ENCODE data around the gene MYLK. TPM values are rescaled to one million over a fixed set of nuclear protein-coding genes. Genes with fewer than 3 reads are reported as not detected.

MYLK gene
- total RNA-seq, 2 experiments from 2014 or later: 0.22 TPM; not detected in 1

DNA sequence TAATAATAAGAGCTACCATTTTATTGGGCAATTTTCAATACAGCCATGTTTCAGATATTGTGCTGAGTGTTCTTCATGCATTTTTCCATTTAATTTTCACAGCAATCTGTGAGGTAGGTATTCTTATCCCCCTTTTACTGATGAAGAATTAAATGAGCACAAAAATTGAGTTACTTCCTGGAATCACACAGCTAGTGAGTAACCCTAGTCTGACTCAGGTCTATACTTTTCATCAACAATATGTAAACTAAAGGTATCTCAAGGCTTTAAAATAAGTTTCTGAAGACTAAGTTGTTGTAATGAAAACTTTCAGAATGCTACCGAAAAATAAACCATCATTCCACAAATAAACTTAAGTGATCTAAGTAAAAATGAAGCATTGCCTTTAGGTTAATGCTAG is 321.6 kb downstream of the MYLK start:
- POLR2A ChIA-PET: no interaction called here
- Mint-ChIP-seq H3K27ac (no peak overlapping the region), H3K9me3 (no peaks in the 10 kb centered on the region)

GRCh38 chr3:123561188-123561587 is 322.9 kb downstream of the MYLK start:
- ATAC-seq (ENCODE audit: poor library complexity) (no peak), DNase-seq (no peak)
- Histone ChIP-seq H3K27ac (ENCODE audit: low read depth in 1 of 2, low read length in 2 of 2) (no peak overlapping the region), H3K9me3 (ENCODE audit: control insufficient read depth in 1 of 2, insufficient read depth in 1 of 2, low read length in 2 of 2) (no peaks in the 10 kb centered on the region), H3K36me3 (ENCODE audit: insufficient read depth, low read length) (peaks cover 13% of the 10 kb centered on the region), H3K27me3 (ENCODE audit: control insufficient read depth in 1 of 2, insufficient read depth in 2 of 2, low read length in 2 of 2) (no peaks in the 10 kb centered on the region), H3K4me3 (ENCODE audit: low read length) (no peak overlapping the region), H3K4me1 (ENCODE audit: insufficient read depth, low read length) (no peaks in the 10 kb centered on the region)
- intact Hi-C loops (cut with DNase I, micrococcal nuclease): no loop called here
- TF ChIP-seq CTCF (IDR thresholded peaks at IDR 0.05): no peak
- peaks cover 24% of the 10 kb centered on the region for H3K36me3 Mint-ChIP-seq (ENCODE audit: low read depth)
- no peaks in the 10 kb centered on the region for H3K9me3 Mint-ChIP-seq
- no peaks in the 10 kb centered on the region for H3K4me1 Mint-ChIP-seq (ENCODE audit: low read depth)
- H3K27ac Mint-ChIP-seq: no peak overlapping the region
- POLR2A ChIA-PET: no interaction called here
- H3K4me3 Mint-ChIP-seq: no peak overlapping the region
- H3K27me3 Mint-ChIP-seq: no peaks in the 10 kb centered on the region
- CTCF ChIA-PET: no interaction called here

More for the DNA sequence above, 321.6 kb downstream of the MYLK start:
- Mint-ChIP-seq H3K36me3 (ENCODE audit: low read depth) (peaks cover 19% of the 10 kb centered on the region), H3K4me1 (ENCODE audit: low read depth) (no peaks in the 10 kb centered on the region), H3K4me3 (no peak overlapping the region), H3K27me3 (no peaks in the 10 kb centered on the region)
- H3K9me3 ChIP-seq (ENCODE audit: control insufficient read depth in 1 of 2, insufficient read depth in 1 of 2, low read length in 2 of 2): no peaks in the 10 kb centered on the region
- H3K36me3 ChIP-seq (ENCODE audit: insufficient read depth, low read length): peaks cover 13% of the 10 kb centered on the region
- TF ChIP-seq CTCF (IDR thresholded peaks at IDR 0.05): no peak
- no peak overlapping the region for H3K4me3 ChIP-seq (ENCODE audit: low read length)
- H3K27ac ChIP-seq (ENCODE audit: low read depth in 1 of 2, low read length in 2 of 2): no peak overlapping the region
- intact Hi-C loops (cut with DNase I, micrococcal nuclease): no loop called here
- ATAC-seq (ENCODE audit: poor library complexity) (no peak), DNase-seq (no peak)
- CTCF ChIA-PET: no interaction called here
- no peaks in the 10 kb centered on the region for H3K27me3 ChIP-seq (ENCODE audit: control insufficient read depth in 1 of 2, insufficient read depth in 2 of 2, low read length in 2 of 2)
- no peaks in the 10 kb centered on the region for H3K4me1 ChIP-seq (ENCODE audit: insufficient read depth, low read length)

Other genes with a start within 250 kb of the MYLK start
- 10 to 100 TPM; 21.3 to 24.4 TPM for gene CCDC14, start 76.9 kb upstream of the MYLK start, total RNA-seq
- gene ROPN1, start 107.8 kb upstream of the MYLK start, total RNA-seq: not detected
- gene KALRN, start 149.0 kb upstream of the MYLK start, total RNA-seq: 1 to 10 TPM; 1.3 to 1.6 TPM